OCI-LY7 (cell line): Measurements from ENCODE around the gene LAMP2.

ENCODE experiments used
- EZH2phosphoT487 ChIP-seq: fragments of 200-600 bp; sonication (generic); IDR thresholded peaks from 2 replicates; pipeline ENCODE4 v1.6.1; 2018; ENCODE audit warnings: low read depth, borderline replicate concordance, mild to moderate bottlenecking, mixed run types, antibody characterized with exemption, low read length, moderate library complexity, mixed read lengths
- TF ChIP-seq, protein P1 (sequence below): fragments of 200-600 bp; sonication (generic); conservative IDR thresholded peaks from 2 replicates; pipeline ENCODE4 v1.5.1; 2014; ENCODE audit warnings: mild to moderate bottlenecking, antibody characterized with exemption, low read length, moderate library complexity, mixed read lengths

DNA sequence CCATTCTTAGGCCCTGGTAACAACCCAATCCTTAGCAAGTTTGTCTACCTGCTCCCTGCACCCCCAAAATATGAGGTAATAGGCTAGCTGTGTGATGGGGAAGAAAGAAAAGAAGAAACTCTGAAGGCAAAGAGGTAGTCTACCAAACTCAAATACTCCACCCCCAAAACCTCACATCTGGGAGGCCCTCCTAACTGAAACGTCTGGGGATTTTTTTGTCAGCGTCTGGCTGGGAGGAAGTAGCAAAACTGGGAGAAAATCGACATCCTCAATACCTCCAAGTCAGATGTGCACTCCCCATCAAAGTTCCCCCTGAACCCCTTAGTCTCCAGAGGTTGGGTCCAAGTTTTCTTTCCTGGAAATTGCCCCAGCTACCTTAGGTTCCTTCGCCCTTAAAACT lies 1.0 kb downstream of the LAMP2 start:
- TF ChIP-seq, protein P1, sequence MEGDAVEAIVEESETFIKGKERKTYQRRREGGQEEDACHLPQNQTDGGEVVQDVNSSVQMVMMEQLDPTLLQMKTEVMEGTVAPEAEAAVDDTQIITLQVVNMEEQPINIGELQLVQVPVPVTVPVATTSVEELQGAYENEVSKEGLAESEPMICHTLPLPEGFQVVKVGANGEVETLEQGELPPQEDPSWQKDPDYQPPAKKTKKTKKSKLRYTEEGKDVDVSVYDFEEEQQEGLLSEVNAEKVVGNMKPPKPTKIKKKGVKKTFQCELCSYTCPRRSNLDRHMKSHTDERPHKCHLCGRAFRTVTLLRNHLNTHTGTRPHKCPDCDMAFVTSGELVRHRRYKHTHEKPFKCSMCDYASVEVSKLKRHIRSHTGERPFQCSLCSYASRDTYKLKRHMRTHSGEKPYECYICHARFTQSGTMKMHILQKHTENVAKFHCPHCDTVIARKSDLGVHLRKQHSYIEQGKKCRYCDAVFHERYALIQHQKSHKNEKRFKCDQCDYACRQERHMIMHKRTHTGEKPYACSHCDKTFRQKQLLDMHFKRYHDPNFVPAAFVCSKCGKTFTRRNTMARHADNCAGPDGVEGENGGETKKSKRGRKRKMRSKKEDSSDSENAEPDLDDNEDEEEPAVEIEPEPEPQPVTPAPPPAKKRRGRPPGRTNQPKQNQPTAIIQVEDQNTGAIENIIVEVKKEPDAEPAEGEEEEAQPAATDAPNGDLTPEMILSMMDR, result no peak
- TF ChIP-seq EZH2phosphoT487, result no peak
